ENCODE data around the gene CYP26A1. TPM values are rescaled to one million over a fixed set of nuclear protein-coding genes. Genes with fewer than 3 reads are reported as not detected.

The CYP26A1 gene
- total RNA-seq, 1 donor from 2014 or later = 2.2 TPM

- DNase-seq = no peak
These were observed 52.3 kb downstream of the CYP26A1 start for GRCh38 chr10:93125966-93126365.

DNA sequence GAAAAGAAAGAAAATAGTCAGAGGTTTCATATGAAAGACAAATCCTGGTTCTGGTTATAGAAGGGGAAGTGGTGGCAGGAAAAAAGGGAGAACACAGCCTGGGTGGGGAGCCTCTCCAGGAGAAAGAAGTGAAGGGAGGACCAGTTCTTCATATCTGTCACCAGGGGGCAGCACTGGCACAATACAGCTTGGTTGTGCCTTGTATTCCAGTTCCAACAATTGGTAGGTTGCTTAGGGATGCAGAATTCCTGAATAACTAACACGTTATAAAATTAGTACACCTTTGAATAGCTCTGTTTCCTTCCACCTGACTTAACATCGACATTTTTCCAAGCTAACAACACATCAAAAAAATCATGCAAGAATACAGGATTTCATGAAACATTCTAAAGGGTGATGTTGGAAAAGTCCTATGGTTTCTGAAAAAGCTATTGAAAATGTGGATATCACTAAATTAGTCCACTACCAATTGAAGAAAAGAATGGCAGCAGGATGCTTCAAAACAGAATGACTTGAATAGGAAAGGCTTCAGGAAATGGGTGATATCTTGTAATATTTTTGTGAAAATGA, 52.9 kb downstream of the CYP26A1 start:
- peak; percentile 12 for DNase-seq

Other genes with a start within 250 kb of the CYP26A1 start
- 364 and 485 TPM in 2 replicates for gene EXOC6, start 225.4 kb upstream of the CYP26A1 start, total RNA-seq
- 1.9 and 5.4 TPM in 2 replicates for gene CYP26C1, start 13.1 kb upstream of the CYP26A1 start, total RNA-seq